Germinal center (tissue), 1 donor: ENCODE data around the gene PGPEP1.
A peak's percentile ranks its signal among the peaks of the same experiment; 100 is the strongest.
"Not testable (repeated sequence)": the region's sequence is repeated elsewhere in the genome, so short reads cannot be mapped to it uniquely, and the experiment has no call there.

Source experiments
- DNase-seq: peaks from one replicate; pipeline ENCODE4 v3.0.0; 2012; ENCODE audit warnings: mixed read lengths, low spot score

The PGPEP1 gene

DNA sequence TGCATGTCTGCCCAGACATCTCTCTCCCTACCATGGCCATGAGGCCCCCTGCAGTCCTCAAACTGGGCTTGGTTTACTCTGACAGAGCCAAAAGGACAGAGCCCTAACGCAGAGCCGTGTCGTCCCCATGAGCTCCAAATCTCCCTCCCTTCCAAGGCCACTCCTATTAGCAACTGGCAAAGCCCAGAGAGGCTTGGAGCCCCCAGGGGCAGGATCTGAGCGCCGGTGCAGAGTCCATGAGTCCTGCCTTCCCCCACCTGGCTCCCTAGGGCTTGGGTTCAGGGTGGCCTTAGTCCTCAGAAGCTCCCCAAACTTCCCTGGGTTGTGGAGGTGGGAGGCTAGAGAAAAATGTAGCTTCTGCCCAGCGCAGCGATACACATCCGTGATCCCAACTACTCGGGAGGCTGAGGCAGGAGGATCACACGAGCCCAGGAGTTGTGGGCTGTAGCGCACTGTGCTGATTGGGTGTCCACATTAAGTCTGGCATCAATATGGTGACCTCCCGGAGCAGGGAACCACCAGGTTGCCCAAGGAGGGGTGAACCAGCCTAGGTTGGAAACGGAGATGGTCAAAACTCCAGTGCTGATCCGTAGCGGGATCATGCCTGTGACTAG is 7.4 kb upstream of the PGPEP1 start:
- no peak for DNase-seq

DNA sequence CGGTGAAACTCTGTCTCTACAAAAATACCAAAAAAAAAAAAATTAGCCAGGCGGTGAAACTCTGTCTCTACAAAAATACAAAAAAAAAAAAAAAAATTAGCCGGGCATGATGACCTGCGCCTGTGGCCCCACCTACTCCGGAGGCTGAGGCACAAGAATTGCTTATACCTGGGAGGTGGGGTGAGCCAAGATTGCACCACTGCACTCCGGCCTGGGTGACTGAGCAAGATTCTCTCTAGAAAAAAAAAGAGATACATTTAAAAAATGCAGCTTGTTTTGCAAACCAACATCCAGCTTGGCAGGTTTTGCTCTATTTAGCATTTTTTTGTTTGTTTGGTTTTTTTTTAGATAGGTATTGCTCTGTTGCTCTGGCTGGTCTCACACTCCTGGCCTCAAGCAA is 6.7 kb upstream of the PGPEP1 start:
- no peak for DNase-seq

DNA sequence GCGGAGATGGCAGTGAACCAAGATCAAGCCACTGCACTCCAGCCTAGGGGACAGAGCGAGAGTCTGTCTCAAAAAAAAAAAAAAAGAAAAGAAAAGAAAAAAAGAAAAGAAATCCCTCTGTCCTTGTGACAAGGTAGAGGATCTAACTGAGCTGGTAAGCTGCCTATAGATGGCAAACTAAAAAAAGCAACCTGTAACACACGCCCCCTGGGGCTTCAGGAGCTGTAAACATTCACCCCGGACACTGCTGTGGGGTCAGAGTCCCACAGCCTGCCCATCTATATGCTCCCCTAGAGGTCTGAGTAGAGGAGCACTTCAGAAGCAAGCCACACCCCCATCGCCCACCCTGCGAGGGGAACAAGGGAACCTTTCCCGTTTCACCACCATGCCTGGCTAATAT is 4.3 kb upstream of the PGPEP1 start:
- DNase-seq, result no peak

DNA sequence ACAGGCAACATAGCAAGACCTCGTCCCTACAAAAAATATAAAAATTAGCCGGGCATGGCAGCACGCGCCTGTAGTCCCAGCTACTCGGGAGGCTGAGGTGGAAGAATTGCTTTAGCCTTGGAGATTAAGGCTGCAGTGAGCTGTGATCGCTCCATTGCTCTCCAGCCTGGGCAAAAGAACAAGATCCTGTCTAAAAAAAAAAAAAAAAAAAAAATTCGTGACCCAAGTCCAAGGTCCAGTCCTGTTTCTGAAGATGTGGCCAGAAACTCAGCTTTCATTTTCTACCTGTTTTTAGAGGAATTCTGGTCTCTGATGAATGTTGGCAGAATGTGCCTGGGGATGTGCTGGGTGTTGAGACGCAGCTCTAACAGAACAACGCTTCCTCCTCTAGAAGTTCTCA is 1.9 kb upstream of the PGPEP1 start:
- DNase-seq, result no peak

DNA sequence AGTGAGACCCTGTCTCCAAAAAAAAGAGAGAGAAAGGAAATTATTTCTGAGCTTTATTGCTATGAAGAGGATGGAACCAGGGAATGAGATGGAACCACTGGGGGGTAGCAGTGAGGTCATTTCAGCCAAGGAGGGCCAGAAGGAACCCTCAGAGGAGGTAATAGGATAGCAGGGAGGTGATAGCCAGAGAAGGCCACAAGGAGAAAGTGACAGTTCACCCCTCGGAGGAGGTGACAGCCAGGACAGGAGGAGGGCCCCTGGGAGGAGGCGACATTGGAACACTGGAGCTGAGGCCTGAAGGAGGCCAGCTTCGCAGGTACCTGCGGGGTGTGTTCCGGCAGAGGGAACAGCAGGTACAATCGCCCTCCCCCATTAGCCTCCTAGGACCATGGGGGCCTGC is 675 bp upstream of the PGPEP1 start:
- DNase-seq, result no peak

DNA sequence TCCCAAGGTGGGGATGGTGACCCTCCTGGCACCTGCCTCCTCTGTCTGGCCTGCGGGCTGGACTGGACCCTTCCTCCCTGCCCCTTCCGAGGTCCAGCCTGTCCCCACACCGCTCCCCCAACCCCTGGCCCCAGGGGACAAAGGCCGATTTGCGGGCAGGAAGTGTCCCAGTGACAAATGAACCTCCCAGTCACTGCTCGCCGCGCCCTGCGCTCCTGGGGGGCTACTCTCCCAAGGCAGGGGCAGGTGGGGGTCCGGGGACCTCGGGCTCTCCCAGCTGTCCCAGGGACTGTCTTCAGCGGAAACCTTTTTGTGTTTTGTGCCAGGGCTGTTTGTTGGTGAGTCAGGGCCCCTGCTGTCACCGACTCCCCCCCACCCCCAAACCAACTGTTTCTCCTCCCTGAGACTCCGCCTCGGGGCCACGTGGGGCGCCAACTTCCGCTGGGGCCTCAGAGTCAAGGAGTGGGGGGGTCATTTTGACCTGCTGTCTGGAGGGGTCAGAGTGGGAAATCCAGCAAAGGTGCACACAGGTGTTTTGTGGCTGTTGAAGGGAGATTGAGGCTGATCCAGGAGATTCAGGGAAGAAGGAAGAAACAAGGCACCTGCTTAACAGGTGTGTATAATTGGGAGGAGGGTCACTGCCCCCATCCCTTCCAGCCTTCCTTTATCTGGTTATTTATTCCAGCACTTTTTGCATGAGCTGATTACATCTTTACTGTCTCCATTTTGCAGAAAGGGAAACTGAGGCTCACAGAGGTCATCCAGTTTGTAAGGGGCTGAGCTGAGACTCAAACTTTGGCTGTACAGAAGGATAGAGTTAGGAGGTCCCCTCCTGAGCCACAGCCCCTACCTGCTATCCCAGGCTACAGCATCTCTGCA is 831 bp downstream of the PGPEP1 start:
- DNase-seq, result peak; percentile 69

DNA sequence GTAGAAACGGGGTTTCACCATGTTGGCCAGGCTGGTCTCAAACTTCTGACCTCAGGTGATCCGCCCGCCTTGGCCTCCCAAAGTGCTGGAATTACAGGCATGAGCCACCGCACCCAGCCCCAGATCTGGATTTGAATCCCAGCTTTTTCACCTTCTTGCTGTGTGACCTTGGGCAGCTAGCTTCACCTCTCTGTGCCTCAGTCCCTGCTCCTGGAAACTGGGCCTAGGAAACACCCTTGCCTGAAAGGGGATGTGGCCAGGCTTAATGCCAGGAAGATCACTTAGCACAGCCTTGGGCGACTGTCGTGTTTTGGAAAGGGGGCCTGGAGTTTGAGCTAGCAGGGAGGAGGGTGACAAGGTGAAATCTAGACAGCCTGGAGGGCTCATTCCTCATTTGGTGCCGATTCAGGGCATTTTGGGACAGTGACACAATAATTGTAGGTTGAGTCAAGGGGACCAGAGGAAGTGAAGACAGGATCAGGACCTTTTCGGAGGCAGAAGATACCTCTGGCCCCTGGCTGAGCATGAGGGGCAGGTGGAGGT is 1.8 kb downstream of the PGPEP1 start:
- no peak for DNase-seq

DNA sequence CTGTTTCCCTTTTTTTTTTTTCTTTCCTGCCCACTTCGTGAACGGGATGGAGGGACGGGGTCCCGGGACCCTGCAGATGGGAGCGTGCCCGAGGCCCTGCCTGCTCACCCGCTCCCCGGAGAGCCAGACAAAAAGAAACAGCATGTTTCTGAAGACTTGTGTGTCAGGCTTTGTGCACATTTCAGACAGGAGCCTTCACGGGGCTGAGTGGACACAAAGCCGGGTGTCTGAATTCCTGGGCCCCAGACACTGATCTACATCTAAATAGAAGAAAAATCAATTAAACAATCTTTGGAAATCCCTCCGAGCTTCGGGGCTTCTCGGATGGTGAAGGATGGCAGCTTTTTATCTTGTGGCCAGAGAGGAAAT is 4.2 kb downstream of the PGPEP1 start:
- no peak for DNase-seq

DNA sequence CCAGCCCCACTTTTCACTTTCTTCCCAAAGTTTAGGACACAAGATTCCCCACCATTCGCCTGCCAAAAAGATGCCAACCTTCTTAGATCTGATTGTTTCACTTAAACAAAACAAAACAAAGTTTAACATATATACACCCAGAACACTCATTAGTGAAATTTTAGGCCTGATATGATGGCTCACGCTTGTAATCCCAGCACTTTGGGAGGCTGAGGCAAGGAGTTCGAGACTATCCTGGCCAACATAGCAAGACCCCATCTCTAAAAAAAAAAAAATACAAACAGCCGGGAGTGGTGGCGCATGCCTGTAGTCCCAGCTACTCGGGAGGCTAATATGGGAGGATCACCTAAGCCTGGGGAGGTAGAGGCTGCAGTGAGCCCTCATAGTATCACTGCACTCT is 4.9 kb downstream of the PGPEP1 start:
- no peak for DNase-seq

DNA sequence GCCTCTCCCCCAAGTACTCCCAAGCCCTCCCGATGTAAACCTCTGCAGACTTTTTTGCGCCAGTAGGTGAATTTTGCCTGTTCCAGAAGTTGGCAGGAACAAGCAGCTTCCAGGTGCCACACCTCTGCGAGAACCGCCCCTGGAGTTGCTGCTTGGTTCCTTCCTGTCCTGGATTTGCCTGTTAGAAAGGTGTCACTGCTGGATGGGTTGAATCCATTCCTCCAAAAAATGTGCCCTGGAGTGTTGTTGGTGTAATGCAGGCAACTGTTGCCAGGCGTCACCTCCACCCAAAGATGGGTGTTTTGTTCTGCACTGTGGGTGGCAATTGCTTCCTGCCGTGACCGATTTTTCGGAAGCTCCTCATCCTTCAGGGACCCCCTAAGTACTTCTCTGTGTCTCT is 5.7 kb downstream of the PGPEP1 start:
- no peak for DNase-seq

DNA sequence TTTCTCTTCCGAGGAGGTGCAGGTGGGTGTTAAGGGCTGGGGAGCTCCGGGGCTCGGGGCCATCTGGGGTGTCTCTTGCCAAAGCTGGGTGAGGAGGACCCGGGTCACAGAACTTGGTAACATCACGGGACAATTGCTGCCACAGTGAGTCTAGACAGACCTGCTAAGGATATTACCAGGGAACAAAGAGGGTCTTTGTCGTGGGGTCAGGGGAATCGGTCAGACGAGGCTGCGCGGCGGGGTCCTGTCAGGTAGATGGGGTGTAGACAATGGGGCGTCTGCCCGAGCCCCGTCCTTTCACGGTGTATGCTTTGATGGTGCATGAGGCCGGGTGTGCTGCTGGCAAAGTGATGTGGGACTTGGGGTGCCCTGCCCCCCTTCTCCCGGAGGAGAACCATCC is 7.8 kb downstream of the PGPEP1 start:
- no peak for DNase-seq

DNA sequence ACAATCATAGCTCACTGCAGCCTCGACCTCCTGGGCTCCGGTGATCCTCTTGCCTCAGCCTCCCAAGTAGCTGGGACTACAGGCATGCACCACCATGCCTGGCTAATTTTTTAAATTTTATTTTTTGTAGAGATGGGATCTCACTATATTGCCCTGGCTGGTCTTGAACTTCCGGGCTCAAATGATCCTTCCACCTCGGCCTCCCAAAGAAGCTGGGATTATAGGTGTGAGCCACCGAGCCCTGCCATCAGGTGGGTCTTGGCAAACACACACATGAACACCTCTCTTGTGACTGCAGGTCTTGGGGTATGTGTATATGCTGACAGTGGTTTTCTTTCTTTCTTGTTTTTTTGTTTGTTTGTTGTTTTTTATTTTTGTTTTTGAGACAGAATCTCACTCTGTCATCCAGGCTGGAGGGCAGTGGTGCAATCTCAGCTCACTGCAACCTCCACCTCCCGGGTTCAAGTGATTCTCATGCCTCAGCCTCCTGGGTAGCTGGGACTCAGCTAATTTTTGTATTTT is 8.5 kb downstream of the PGPEP1 start:
- DNase-seq, result not testable (repeated sequence)

DNA sequence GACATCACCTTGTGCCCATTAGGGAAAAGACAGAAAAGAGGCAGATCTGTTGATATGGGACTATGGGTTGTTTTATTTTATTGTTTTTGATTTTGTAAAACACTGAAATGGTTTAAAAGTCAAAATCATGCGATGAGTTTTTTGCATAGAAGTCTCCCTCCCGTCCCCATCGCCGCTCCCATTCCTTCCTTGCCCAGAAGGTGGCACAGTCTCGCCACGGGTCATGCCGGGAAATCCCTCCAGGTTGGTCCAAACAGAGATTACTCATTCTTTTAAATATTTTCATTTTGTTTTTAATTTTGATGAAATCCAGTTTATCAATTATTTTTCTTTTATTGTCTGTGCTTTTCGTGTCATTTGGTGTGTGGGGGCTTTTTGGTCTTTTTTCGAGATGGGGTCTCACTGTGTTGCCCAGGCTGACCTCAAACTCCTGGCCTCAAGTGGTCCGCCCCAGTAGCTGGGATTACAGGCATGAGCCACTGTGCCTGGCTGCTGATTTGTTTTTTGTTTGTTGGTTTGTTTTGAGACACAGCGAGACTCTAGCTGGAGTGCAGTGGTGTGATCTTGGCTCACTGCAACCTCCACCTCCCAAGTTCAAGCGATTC is 9.2 kb downstream of the PGPEP1 start:
- no peak for DNase-seq

DNA sequence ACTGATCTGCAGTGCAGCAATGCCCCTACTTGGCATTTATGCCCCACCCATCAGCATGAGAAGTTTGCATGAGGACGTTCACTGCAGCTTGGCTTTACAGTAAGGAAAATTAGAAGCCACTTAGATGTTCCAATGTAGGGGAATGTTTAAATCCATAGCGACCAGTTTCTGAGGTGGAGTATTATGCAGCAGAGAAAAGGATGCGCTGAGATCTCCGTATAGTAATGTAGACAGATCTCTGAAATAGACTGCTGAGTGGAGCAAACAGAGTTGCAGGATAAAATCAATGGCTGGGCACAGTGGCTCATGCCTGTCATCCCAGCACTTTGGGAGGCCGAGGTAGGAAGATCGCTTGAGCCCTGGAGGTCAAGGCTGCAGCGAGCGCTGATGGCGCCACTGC is 10.1 kb downstream of the PGPEP1 start:
- DNase-seq, result no peak

DNA sequence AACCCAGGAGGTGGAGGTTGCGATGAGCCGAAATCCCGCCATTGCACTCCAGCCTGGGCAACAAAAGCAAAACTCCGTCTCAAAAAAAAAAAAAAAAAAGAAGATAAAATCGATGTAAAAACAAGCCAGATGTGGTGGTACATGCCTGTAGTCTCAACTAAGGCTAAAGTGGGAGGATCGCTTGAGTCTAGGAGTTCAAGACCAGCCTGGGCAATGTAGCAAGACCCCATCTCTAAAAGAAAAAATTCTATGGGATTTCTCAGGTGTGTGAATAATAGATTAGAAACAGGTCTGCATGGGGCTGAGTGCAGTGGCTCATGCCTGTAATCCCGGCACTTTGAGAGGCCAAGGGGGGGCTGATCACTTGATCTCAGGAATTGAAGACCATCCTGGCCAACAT is 11.1 kb downstream of the PGPEP1 start:
- no peak for DNase-seq

DNA sequence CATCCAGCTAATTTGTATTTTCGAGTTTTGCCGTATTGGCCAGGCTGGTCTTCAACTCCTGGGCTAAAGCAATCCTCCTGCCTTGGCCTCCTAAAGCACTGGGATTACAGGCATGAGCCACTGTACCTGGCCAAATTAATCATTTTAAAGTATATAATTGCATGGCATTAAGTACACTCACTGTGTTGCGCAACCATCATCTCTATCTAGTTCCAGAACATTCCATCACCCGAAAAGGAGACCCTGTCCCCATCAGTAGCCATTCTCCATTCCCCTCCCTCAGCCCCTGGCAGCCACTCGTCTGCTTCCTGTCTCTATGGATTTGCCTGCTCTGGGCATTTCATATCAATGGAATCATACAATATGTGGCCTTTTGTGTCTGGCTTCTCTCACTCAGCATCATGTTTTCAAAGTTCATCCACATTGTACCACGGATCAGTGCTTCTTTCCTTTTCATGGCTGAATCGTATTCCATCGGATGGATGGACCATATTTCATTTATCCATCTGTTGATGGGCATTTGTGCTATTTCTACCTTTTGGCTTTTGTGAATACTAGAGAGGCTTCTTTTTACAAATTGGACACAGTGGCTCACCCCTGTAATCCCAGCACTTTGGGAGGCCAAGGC is 13.1 kb downstream of the PGPEP1 start:
- DNase-seq, result no peak

DNA sequence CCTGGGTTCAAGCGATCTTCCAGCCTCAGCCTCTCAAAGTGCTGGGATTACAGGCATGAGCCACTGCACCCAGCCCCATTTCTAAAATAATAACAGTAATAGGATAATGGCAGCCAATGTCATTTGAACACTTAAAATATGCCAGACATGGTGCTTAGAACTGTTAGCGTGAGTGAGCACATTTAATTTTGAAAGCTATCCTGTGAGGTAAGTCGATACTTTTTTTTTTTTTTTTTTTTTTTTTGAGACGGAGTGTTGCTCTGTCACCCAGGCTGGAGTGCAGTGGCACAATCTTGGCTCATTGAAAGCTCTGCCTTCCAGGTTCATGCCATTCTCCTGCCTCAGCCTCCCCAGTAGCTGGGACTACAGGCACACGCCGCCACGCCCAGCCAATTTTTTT is 14.3 kb downstream of the PGPEP1 start:
- DNase-seq, result not testable (repeated sequence)

DNA sequence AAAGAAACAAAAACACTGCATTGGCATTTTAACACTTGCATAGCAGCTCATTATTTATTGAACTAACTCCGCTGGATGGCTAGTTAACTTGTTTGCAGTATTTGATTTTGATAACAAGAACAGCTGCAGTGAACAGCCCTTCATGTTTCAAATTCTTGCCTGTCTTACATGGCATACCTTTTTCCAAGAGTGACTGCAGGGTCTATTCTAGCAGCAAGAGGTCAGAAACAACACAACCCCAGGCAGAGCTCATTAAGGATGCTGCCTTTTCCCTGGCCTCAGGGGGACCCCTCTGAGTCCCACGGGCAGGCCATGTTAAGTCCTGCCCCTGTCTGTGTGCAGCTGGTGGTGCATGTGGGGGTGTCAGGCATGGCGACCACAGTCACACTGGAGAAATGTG is 16.6 kb downstream of the PGPEP1 start:
- DNase-seq, result no peak

DNA sequence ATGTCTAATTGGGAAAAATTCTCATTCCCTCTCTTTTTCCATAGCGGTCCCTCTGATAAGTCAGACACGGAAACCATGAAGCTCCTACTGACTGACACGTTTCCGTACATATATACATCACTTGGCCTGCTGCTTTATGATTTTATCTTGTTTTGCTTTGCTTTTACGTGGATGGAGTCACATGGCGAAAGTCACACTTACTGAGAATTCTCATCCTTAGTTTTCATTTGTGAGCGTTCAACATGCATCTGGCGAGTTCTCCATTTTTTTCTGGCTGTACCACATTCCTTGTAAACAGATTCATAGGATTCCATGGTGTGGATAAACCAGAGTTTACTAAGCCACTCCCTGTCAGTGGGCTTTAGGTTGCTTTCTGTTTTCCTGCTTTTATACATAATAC is 21.2 kb downstream of the PGPEP1 start:
- no peak for DNase-seq

DNA sequence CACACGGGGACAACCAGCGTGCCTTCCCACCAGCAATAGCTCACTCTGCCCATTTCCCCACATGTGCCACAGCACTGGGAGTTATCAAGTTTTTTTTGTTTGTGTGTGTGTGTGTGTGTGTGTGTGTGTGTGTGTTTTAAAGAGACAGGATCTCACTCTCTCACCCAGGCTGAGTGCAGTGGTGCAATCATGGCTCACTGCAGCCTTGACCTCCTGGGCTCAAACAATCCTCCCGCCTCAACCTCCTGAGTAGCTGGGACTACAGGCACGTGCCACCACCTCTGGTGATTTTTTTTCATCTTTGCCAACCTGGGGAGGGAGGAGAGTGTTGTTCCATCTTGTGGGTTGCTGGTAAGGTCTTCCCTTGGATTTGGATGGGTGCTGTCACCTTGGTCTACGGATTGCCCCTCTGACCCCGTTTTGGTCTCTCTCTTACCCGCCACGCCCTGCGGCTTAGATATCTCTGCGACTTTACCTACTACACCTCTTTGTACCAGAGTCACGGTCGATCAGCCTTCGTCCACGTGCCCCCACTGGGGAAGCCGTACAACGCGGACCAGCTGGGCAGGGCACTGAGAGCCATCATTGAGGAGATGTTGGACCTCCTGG is 22.6 kb downstream of the PGPEP1 start:
- DNase-seq, result no peak

DNA sequence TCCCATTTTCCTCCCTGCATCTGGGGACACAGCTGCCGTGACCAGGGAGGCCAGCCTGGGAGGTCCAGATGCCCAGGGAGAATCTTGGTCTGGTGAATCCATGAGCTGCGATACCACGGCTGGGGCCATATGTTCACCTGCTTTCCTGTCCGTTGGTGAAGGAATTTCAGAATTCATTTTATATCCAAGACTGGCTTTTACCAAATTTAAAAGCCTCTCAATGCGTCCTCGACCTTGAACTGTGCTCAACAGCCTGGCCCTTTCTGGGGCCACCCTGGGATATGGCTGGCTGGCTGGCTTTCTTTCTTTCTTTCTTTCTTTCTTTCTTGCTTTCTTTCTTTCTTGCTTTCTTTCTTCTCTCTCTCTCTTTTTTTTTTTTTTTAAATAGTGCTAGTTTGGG is 23.4 kb downstream of the PGPEP1 start:
- no peak for DNase-seq

DNA sequence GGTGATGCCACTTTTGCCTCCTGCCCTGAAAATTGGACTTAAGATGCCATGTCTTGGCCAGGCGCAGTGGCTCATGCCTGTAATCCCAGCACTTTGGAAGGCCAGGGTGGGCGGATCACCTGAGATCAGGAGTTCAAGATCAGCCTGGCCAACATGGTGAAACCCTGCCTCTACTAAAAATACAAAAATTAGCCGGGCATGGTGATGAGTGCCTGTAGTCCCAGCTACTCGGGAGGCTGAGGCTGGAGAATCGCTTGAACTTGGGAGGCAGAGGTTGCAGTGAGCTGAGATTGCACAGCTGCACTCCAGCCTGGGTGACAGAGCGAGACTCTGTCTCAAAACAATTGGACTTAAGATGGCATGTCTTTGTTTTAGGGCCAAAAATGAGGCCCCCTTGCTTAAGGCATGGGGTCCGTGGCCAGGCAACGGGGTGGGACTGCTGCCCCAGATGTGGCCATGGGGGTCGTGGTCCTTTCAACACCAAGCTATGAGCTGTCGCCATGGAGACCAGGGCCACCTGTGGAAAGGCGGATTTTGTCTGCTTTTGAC is 24.0 kb downstream of the PGPEP1 start:
- not testable (repeated sequence) for DNase-seq
